ENCODE data around the gene CRELD1.

DNA sequence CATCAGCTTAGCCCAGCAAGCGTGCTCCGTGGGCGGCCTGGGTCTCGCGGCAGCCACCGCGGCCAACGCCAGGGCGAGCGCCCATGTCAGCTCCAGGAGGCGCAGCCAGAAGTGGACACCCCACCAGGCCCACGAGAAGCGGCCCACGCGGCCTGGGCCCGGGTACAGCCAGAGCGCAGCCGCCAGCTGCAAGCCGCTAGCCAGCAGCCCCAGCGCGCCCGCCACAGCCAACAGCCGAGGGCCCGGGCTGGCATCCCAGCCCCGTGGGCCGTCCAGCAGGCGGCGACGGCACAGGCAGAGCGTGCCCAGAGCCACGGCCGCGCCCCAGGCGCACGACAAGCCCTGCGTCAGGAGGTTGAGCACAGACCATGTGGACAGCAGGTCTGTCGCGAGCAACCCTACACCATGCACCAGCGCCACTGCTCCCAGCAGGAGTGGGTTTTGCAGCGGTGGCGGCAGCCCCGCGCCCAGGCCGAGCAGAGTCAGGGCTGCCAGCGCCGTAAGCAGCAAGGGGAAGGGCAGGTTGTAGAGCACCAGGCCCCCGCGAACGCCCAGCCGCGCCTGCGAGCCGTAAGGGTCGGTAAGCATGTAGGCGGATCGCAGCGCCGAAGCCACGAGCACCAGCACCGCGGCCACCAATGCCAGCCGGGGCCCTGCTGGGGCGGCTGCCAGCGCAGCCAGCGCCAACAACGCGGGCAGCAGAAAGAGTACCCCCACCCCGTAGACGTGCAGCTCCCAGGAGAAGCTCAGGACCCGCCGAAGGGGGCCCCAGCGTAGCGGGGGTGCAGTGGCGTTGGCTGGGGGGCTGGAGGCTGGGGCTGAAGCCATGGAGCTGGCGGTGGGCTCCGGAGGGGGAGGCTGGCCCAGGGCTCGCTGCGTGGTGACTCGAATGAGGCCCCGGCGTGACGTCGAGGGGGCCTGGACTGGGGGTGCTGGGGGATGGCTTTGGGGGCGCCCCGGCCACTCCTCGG lies 13.7 kb downstream of the CRELD1 start:
- TF ChIP-seq CTCF (IDR thresholded peaks at IDR 0.05), result peak in 2 of 3 donors; percentile 54 to 59
- TF ChIP-seq POLR2A (IDR thresholded peaks at IDR 0.05), result no peak
- no peak for TF ChIP-seq EP300 (IDR thresholded peaks at IDR 0.05)

All from ovary (tissue), 3 donors.